NT2/D1 (cell line): ENCODE results near the gene WDR82.

ENCODE experiments used
- DNase-seq: peaks from one replicate; pipeline ENCODE4 v3.0.0-alpha.2; 2011; ENCODE audit warnings: low read depth, low spot score
- H3K27me3 ChIP-seq: 2 replicates; pipeline ENCODE4 v1.6.0; 2011; ENCODE audit warnings: mild to moderate bottlenecking; ENCODE audit not compliant: insufficient read length, insufficient read depth
- H3K36me3 ChIP-seq: 2 replicates; pipeline ENCODE4 v1.6.1; 2011; ENCODE audit warnings: mild to moderate bottlenecking, low read length, mixed read lengths; ENCODE audit not compliant: insufficient read depth, insufficient read length
- H3K4me1 ChIP-seq: 2 replicates; pipeline ENCODE4 v1.5.1; 2011; ENCODE audit not compliant: insufficient read depth, insufficient read length
- H3K4me3 ChIP-seq: 2 replicates; pipeline ENCODE4 v1.5.1; 2011; ENCODE audit warnings: low read depth; ENCODE audit not compliant: insufficient read length
- H3K9ac ChIP-seq: 2 replicates; pipeline ENCODE4 v1.6.0; 2011; ENCODE audit warnings: low read depth; ENCODE audit not compliant: insufficient read length
- H3K9me3 ChIP-seq: 2 replicates; pipeline ENCODE4 v1.5.1; 2011; ENCODE audit warnings: mild to moderate bottlenecking, low read length; ENCODE audit not compliant: insufficient read depth
- SUZ12 ChIP-seq: IDR thresholded peaks from 2 replicates; pipeline ENCODE4 v1.6.1; 2011; ENCODE audit not compliant: insufficient read length, insufficient read depth; ENCODE audit errors: extremely low read depth
- YY1 ChIP-seq: IDR thresholded peaks from 2 replicates; pipeline ENCODE4 v1.6.1; 2011; ENCODE audit not compliant: insufficient read length, insufficient read depth
- ZNF274 ChIP-seq: IDR thresholded peaks from 2 replicates; pipeline ENCODE4 v1.6.1; 2011; ENCODE audit warnings: mild to moderate bottlenecking, low read depth, low read length

The WDR82 gene

DNA sequence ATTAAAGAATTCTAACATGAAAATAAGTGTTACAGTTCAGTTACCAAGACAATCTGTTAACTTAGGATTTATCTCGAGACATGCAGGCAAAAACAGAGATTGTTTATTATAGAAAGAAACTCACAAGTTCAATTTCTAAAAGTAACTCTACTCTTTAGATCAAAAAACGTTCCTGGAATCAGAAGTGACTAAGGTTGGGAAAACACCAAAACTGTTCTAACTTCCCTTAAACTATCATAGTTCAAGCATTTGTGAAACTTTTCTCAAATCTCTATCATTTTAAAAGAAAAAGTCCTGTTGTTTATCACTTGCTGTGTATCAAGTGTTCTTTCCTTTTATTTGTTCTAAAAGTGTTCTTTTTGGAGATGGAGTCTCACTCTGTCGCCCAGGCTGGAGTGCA, 8.7 kb downstream of the WDR82 start:
- Histone ChIP-seq H3K27me3 (no peaks in the 10 kb centered on the region), H3K9ac (no peak overlapping the region), H3K4me1 (no peaks in the 10 kb centered on the region), H3K4me3 (no peak overlapping the region), H3K9me3 (no peaks in the 10 kb centered on the region), H3K36me3 (peaks cover 85% of the 10 kb centered on the region)
- no peak for DNase-seq
- TF ChIP-seq YY1 (no peak), SUZ12 (no peak), ZNF274 (no peak)

DNA sequence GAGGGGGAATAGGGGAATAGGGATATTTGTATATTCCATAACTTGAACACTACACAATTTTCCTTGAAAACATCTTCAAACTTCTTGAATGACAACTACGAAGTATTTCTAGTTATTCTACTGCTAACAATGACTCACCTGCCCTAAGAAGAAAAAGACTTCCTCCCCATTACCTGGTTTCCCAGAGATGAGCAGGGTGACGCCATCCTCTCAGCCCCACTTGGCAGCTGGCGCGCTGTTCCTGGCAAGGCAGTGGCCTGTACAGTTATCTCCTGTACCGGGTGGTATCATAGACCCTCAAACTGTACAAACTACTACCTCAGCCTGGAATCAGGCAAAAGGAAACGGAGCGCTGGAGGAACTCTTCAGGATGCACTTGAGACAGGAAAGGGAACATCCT, 10.4 kb downstream of the WDR82 start:
- Histone ChIP-seq H3K27me3 (no peaks in the 10 kb centered on the region), H3K4me1 (no peaks in the 10 kb centered on the region), H3K4me3 (no peak overlapping the region), H3K36me3 (peaks cover 86% of the 10 kb centered on the region), H3K9ac (no peak overlapping the region), H3K9me3 (no peaks in the 10 kb centered on the region)
- TF ChIP-seq SUZ12 (no peak), ZNF274 (no peak), YY1 (no peak)
- DNase-seq: no peak

DNA sequence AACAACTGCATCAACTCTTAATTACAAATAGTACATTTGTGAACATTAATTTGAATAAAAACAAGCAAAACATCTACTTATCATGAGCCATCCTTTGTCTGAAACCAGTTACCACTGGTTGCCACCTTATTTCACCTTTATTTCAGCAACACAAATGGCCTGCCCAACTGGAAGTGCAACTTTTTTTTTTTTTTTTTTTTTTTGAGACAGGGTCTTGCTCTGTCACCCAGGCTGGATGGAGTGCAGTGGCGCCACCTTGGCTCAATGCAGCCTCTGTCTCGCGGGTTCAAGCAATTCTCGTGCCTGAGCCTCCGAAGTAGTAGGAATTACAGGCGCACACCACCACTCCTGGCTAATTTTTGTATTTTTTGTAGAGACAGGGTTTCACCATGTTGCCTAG, 13.1 kb downstream of the WDR82 start:
- no peak overlapping the region for H3K4me3 ChIP-seq
- no peak for DNase-seq
- H3K27me3 ChIP-seq: no peaks in the 10 kb centered on the region
- TF ChIP-seq SUZ12 (no peak), YY1 (no peak), ZNF274 (no peak)
- no peaks in the 10 kb centered on the region for H3K4me1 ChIP-seq
- H3K36me3 ChIP-seq: peaks cover 92% of the 10 kb centered on the region
- no peak overlapping the region for H3K9ac ChIP-seq
- no peaks in the 10 kb centered on the region for H3K9me3 ChIP-seq

DNA sequence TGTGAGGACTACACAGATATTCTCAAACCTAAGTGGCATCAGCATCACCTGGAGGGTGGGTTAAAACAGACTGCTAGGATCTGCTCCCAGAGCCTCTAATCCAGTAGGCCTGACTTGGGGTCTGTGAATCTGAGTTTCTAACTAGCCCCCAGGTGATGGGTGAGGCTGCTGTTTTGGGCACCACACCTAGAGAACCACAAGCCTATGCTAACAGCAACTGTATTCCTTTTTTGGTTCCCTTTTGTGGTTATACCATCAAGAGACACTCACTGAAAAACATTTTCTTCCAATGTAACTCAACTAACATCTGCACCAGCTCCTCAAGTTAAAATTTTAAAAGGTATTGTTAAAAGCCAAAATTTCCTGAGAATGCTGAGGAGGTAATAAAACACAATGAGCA, 16.0 kb downstream of the WDR82 start:
- peaks cover 96% of the 10 kb centered on the region for H3K36me3 ChIP-seq

DNA sequence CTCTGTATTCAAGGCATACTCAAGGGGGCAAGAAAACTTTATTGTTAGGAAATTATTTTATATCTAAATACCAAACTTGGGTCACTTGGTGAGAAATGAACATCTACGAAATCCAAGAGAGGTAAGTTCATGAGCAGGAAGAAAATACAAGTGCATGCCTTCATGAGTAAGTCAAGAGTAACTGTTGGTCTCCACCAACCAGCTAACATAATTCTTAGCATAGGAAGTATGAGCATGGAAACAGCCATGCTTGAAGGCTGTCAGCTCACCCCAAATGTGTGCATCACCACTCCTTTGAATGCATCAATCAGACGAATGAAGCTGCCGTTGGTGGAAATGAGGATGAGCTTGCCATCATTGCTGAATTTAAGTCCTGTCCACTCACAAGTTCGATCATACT, 19.0 kb downstream of the WDR82 start:
- H3K4me1 ChIP-seq: no peaks in the 10 kb centered on the region
- no peak overlapping the region for H3K4me3 ChIP-seq
- no peaks in the 10 kb centered on the region for H3K27me3 ChIP-seq
- peaks cover 96% of the 10 kb centered on the region for H3K36me3 ChIP-seq
- DNase-seq: no peak
- no peak overlapping the region for H3K9ac ChIP-seq
- TF ChIP-seq ZNF274: no peak
- TF ChIP-seq SUZ12: no peak
- TF ChIP-seq YY1: no peak
- H3K9me3 ChIP-seq: no peaks in the 10 kb centered on the region

More for the DNA sequence above, 16.0 kb downstream of the WDR82 start:
- TF ChIP-seq SUZ12: no peak
- TF ChIP-seq ZNF274: no peak
- TF ChIP-seq YY1: no peak
- no peak for DNase-seq
- no peak overlapping the region for H3K4me3 ChIP-seq
- H3K4me1 ChIP-seq: no peaks in the 10 kb centered on the region
- no peak overlapping the region for H3K9ac ChIP-seq
- H3K27me3 ChIP-seq: no peaks in the 10 kb centered on the region
- no peaks in the 10 kb centered on the region for H3K9me3 ChIP-seq

DNA sequence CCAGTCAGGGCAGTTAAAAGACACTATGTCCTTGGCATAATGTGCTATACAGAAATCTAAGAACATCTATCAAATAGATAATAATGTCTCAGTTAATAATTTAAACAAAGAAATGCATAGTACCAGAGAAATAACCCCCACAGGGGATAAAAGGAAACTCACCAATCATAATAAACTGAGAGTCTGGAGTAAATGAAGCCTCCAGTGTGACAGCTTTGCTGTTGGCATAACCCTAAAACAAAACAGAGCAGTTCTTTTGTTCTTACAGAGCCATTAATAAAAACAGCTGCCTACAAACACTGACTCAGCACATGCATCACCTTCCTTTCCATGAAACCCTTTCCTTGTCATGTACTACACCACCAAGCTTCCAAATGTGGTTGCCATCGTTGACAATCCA, 19.4 kb downstream of the WDR82 start:
- H3K36me3 ChIP-seq: peaks cover 96% of the 10 kb centered on the region
- H3K9ac ChIP-seq: no peak overlapping the region
- H3K9me3 ChIP-seq: no peaks in the 10 kb centered on the region
- no peaks in the 10 kb centered on the region for H3K4me1 ChIP-seq
- DNase-seq: no peak
- no peaks in the 10 kb centered on the region for H3K27me3 ChIP-seq
- TF ChIP-seq SUZ12 (no peak), YY1 (no peak), ZNF274 (no peak)
- H3K4me3 ChIP-seq: no peak overlapping the region

DNA sequence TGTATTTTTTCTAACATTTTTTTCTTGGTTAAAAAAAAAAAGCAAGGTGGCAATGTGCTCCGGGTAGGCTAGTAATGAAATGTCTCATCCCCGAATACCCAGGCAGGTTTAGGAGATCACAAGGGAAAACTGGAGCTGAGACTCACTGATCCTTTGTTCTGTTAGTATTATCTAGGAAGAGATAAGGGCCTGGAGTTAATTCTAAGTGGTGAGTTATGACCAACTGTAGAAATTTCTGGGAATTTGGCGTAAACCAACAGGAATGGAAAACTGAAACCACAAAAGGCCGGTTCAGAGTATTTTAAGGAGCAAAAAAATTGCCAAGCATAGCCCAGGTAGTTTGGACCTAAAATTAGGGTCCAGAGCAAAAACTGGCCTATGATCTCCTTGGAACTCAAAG, 20.5 kb downstream of the WDR82 start:
- no peaks in the 10 kb centered on the region for H3K27me3 ChIP-seq
- no peaks in the 10 kb centered on the region for H3K9me3 ChIP-seq
- no peak overlapping the region for H3K9ac ChIP-seq
- TF ChIP-seq YY1: no peak
- TF ChIP-seq ZNF274: no peak
- no peak for TF ChIP-seq SUZ12
- peaks cover 96% of the 10 kb centered on the region for H3K36me3 ChIP-seq
- no peak for DNase-seq
- H3K4me1 ChIP-seq: no peaks in the 10 kb centered on the region
- H3K4me3 ChIP-seq: no peak overlapping the region

DNA sequence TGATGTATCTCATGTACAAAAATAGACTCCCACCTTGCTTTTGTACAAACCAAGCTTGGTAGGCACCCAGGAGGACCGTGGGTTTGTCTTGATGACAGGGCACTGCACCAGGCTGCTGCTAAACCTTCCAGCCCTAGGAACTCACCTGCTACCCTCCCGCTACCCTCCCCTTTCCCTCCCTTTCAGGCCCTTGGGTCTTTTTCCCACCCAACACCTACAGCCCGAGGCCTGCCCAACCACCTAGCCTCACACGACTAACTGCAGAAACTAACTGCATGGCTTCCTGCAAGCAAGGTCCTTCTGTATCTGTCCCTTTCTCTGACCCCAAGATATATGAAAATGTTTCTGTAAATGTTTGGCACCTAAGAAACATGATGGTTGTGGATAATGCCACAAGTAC, 21.8 kb downstream of the WDR82 start:
- no peak for DNase-seq
- Histone ChIP-seq H3K4me3 (no peak overlapping the region), H3K4me1 (no peaks in the 10 kb centered on the region), H3K9me3 (no peaks in the 10 kb centered on the region), H3K9ac (no peak overlapping the region), H3K36me3 (peaks cover 95% of the 10 kb centered on the region), H3K27me3 (no peaks in the 10 kb centered on the region)
- no peak for TF ChIP-seq YY1
- TF ChIP-seq ZNF274: no peak
- TF ChIP-seq SUZ12: no peak
